DND-41 (cell line): ENCODE data around the gene GBE1.

Experiments
- EZH2 ChIP-seq: IDR thresholded peaks from 3 replicates; pipeline ENCODE4 v1.6.1; 2012; ENCODE audit warnings: borderline replicate concordance, low read depth, mild to moderate bottlenecking, moderate library complexity, low read length, inconsistent platforms; ENCODE audit not compliant: severe bottlenecking
- TF ChIP-seq, protein P1 (sequence below): IDR thresholded peaks from 2 replicates; pipeline ENCODE4 v1.5.1; 2012; ENCODE audit warnings: borderline replicate concordance, low read length, moderate library complexity, mild to moderate bottlenecking; ENCODE audit not compliant: poor library complexity, severe bottlenecking; ENCODE audit errors: extremely low read depth

DNA sequence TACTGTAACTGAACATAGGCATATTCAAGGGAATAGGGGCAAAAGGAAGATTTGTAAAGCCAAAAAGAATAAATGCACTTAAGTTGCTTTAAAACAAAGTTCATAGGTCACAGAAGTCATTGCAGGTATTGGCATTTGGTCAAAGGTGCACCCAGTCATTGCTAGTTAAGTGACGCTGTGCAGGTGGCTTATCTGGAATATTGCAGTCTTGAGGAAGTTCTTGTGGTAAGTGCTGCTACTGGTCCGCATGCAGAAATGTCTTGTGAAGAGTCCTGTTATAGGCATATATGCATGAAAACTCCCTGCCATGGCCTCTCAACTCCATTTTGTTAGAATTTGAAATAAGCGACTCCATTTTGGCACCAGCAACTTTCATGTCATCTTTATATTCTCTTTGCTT, 293.1 kb downstream of the GBE1 start:
- TF ChIP-seq, protein P1, sequence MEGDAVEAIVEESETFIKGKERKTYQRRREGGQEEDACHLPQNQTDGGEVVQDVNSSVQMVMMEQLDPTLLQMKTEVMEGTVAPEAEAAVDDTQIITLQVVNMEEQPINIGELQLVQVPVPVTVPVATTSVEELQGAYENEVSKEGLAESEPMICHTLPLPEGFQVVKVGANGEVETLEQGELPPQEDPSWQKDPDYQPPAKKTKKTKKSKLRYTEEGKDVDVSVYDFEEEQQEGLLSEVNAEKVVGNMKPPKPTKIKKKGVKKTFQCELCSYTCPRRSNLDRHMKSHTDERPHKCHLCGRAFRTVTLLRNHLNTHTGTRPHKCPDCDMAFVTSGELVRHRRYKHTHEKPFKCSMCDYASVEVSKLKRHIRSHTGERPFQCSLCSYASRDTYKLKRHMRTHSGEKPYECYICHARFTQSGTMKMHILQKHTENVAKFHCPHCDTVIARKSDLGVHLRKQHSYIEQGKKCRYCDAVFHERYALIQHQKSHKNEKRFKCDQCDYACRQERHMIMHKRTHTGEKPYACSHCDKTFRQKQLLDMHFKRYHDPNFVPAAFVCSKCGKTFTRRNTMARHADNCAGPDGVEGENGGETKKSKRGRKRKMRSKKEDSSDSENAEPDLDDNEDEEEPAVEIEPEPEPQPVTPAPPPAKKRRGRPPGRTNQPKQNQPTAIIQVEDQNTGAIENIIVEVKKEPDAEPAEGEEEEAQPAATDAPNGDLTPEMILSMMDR = no peak
- no peak for TF ChIP-seq EZH2
